Chondrocyte (in vitro differentiated cells): ENCODE data around the gene ARIH1. TPM values are rescaled to one million over a fixed set of nuclear protein-coding genes. Genes with fewer than 3 reads are reported as not detected.

ENCODE experiments used
- DNase-seq: peaks from one replicate; pipeline ENCODE4 v3.0.0; 2021; ENCODE audit warnings: mixed read lengths, low spot score
- H3K27ac Mint-ChIP-seq: one replicate; pipeline ENCODE4 v1.8.0; 2021; ENCODE audit warnings: mild to moderate bottlenecking, moderate library complexity, mixed read lengths; ENCODE audit not compliant: unreplicated experiment
- H3K27me3 Mint-ChIP-seq: 2 replicates; pipeline ENCODE4 v1.8.0; 2021; ENCODE audit warnings: low read depth, mixed read lengths
- H3K36me3 Mint-ChIP-seq: 2 replicates; pipeline ENCODE4 v1.8.0; 2021; ENCODE audit warnings: low read depth, mixed read lengths
- H3K4me1 Mint-ChIP-seq: 2 replicates; pipeline ENCODE4 v1.8.0; 2021; ENCODE audit warnings: low read depth, mild to moderate bottlenecking, mixed read lengths
- H3K4me3 Mint-ChIP-seq: one replicate; pipeline ENCODE4 v1.8.0; 2021; ENCODE audit warnings: mild to moderate bottlenecking, moderate library complexity, mixed read lengths; ENCODE audit not compliant: unreplicated experiment
- H3K9me3 Mint-ChIP-seq: 2 replicates; pipeline ENCODE4 v1.8.0; 2021; ENCODE audit warnings: low read depth, mixed read lengths
- CTCF ChIP-seq: fragments of 200-600 bp; sonication (generic); IDR thresholded peaks from 2 replicates; pipeline ENCODE4 v1.5.0; 2021; ENCODE audit warnings: antibody characterized with exemption, mild to moderate bottlenecking, moderate library complexity
- total RNA-seq: library from RNA; stranded (reverse); gene quantifications from 3 replicates; pipeline ENCODE4 v1.2.1, GENCODE V29; 2021

ARIH1 gene
- total RNA-seq, 1 donor from 2014 or later, result 164 TPM

- no peaks in the 10 kb centered on the region for H3K9me3 Mint-ChIP-seq
- H3K4me1 Mint-ChIP-seq, result no peaks in the 10 kb centered on the region
- H3K27me3 Mint-ChIP-seq, result peaks cover 22% of the 10 kb centered on the region
- no peak overlapping the region for H3K4me3 Mint-ChIP-seq
- no peak for TF ChIP-seq CTCF
- no peaks in the 10 kb centered on the region for H3K36me3 Mint-ChIP-seq
- no peak overlapping the region for H3K27ac Mint-ChIP-seq
- DNase-seq, result no peak
Observed at GRCh38 chr15:72450805-72451204, 23.3 kb upstream of the ARIH1 start.

DNA sequence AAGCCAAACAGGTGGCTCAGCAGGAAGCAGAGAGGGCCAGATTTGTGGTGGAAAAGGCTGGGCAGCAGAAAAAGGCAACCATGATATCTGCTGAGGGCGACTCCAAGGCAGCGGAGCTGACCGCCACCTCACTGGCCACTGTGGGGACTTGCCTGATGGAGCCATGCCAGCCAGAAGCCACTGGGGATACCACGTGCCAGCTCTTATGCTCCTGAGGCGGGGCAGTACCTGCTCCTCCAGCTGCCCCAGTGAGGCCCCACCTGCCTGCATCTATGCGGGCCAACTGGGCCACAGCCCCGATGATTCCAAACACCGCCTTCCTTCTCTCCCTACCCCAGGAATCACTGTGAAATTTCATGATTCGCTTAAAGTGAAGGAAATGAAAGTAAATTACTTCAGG, 22.9 kb upstream of the ARIH1 start:
- Mint-ChIP-seq H3K27me3 (peaks cover 22% of the 10 kb centered on the region), H3K36me3 (no peaks in the 10 kb centered on the region), H3K9me3 (no peaks in the 10 kb centered on the region), H3K4me1 (no peaks in the 10 kb centered on the region), H3K4me3 (no peak overlapping the region), H3K27ac (no peak overlapping the region)
- DNase-seq, result no peak
- TF ChIP-seq CTCF, result no peak

- H3K27ac Mint-ChIP-seq, result no peak overlapping the region
- peaks cover under 1% of the 10 kb centered on the region for H3K4me1 Mint-ChIP-seq
- TF ChIP-seq CTCF, result no peak
- no peak for DNase-seq
- peaks cover 2% of the 10 kb centered on the region for H3K36me3 Mint-ChIP-seq
- no peaks in the 10 kb centered on the region for H3K9me3 Mint-ChIP-seq
- no peak overlapping the region for H3K4me3 Mint-ChIP-seq
- peaks cover 9% of the 10 kb centered on the region for H3K27me3 Mint-ChIP-seq
Observed at GRCh38 chr15:72456684-72457083, 17.4 kb upstream of the ARIH1 start.

GRCh38 chr15:72460402-72460801, 13.7 kb upstream of the ARIH1 start:
- Mint-ChIP-seq H3K9me3 (no peaks in the 10 kb centered on the region), H3K4me1 (peaks cover 5% of the 10 kb centered on the region), H3K27ac (no peak overlapping the region), H3K27me3 (no peaks in the 10 kb centered on the region), H3K4me3 (no peak overlapping the region), H3K36me3 (peaks cover 2% of the 10 kb centered on the region)
- TF ChIP-seq CTCF, result no peak
- DNase-seq, result no peak

DNA sequence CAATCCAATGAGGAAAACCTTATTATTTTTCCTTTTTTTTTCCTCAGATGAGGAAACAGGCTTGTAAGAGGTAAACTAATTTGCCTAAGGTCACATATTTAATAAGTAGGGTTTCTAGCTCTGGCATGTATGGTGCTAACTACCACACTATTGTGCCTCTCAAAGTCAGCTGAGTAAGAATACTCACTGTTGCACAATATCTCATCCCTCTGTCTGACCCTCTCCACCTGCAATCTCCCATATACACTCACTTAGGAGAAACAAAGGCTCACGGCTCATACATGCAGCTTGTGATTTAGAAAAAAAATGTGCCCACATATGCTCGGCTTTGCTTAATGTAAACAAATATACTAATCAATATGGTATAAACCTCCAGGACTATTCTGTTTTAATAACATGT, 10.4 kb upstream of the ARIH1 start:
- H3K4me3 Mint-ChIP-seq, result no peak overlapping the region
- TF ChIP-seq CTCF, result no peak
- DNase-seq, result no peak
- H3K36me3 Mint-ChIP-seq, result peaks cover 3% of the 10 kb centered on the region
- no peaks in the 10 kb centered on the region for H3K9me3 Mint-ChIP-seq
- no peak overlapping the region for H3K27ac Mint-ChIP-seq
- H3K27me3 Mint-ChIP-seq, result no peaks in the 10 kb centered on the region
- H3K4me1 Mint-ChIP-seq, result peaks cover 5% of the 10 kb centered on the region
